Astrocyte (in vitro differentiated cells and primary cell): Measurements from ENCODE around the gene ABCF3. TPM values are rescaled to one million over a fixed set of nuclear protein-coding genes. Genes with fewer than 3 reads are reported as not detected.

Experiments used
- DNase-seq: peaks from one replicate; pipeline ENCODE4 v3.0.0-alpha.2; 2010; ENCODE audit warnings: low read depth
- FAIRE-seq: peaks from 2 replicates; lab custom pipeline; 2011; peaks lifted over from hg19 to GRCh38; lab: Jason Lieb, UNC
- H2AFZ ChIP-seq: 2 replicates; pipeline ENCODE4 v1.6.0; 2012; ENCODE audit warnings: low read depth, low read length, inconsistent platforms
- H3K27ac ChIP-seq: 2 replicates; pipeline ENCODE4 v1.5.1; 2011; ENCODE audit warnings: low read depth, low read length, inconsistent platforms
- H3K27me3 ChIP-seq: 2 replicates; pipeline ENCODE4 v1.6.0; 2011; ENCODE audit warnings: low read length, inconsistent platforms; ENCODE audit not compliant: insufficient read depth
- H3K36me3 ChIP-seq: 2 replicates; pipeline ENCODE4 v1.5.1; 2011; ENCODE audit warnings: low read length, inconsistent platforms; ENCODE audit not compliant: insufficient read depth
- H3K4me1 ChIP-seq: 2 replicates; pipeline ENCODE4 v1.5.1; 2011; ENCODE audit warnings: low read length, inconsistent platforms; ENCODE audit not compliant: insufficient read depth
- H3K4me2 ChIP-seq: 2 replicates; pipeline ENCODE4 v1.6.0; 2012; ENCODE audit warnings: low read length, inconsistent platforms
- H3K4me3 ChIP-seq: 2 replicates; pipeline ENCODE4 v1.5.1; 2011; ENCODE audit warnings: low read depth, mild to moderate bottlenecking, low read length, inconsistent platforms; ENCODE audit not compliant: insufficient read depth
- H3K79me2 ChIP-seq: 2 replicates; pipeline ENCODE4 v1.6.0; 2012; ENCODE audit warnings: mild to moderate bottlenecking, low read length, inconsistent platforms; ENCODE audit not compliant: insufficient read depth
- H3K9ac ChIP-seq: 2 replicates; pipeline ENCODE4 v1.6.0; 2012; ENCODE audit warnings: mild to moderate bottlenecking, low read length, inconsistent platforms
- H3K9me3 ChIP-seq: 2 replicates; pipeline ENCODE4 v1.5.1; 2012; ENCODE audit warnings: low read depth, mild to moderate bottlenecking, low read length, inconsistent platforms; ENCODE audit not compliant: insufficient read depth
- H4K20me1 ChIP-seq: 2 replicates; pipeline ENCODE4 v1.6.0; 2012; ENCODE audit warnings: low read length, inconsistent platforms; ENCODE audit not compliant: insufficient read depth
- H3K27ac Mint-ChIP-seq: one replicate; pipeline ENCODE4 v1.8.0; 2021; ENCODE audit warnings: mild to moderate bottlenecking, mixed read lengths; ENCODE audit not compliant: unreplicated experiment
- H3K27me3 Mint-ChIP-seq: one replicate; pipeline ENCODE4 v1.8.0; 2021; ENCODE audit warnings: low read depth, mixed read lengths; ENCODE audit not compliant: unreplicated experiment
- H3K36me3 Mint-ChIP-seq: one replicate; pipeline ENCODE4 v1.8.0; 2021; ENCODE audit warnings: low read depth, mixed read lengths; ENCODE audit not compliant: unreplicated experiment
- H3K4me1 Mint-ChIP-seq: one replicate; pipeline ENCODE4 v1.8.0; 2021; ENCODE audit warnings: low read depth, mixed read lengths; ENCODE audit not compliant: unreplicated experiment
- H3K4me3 Mint-ChIP-seq: one replicate; pipeline ENCODE4 v1.8.0; 2021; ENCODE audit warnings: mild to moderate bottlenecking, moderate library complexity, mixed read lengths; ENCODE audit not compliant: unreplicated experiment
- H3K9me3 Mint-ChIP-seq: one replicate; pipeline ENCODE4 v1.8.0; 2021; ENCODE audit warnings: mild to moderate bottlenecking, mixed read lengths; ENCODE audit not compliant: unreplicated experiment
- EZH2 ChIP-seq: IDR thresholded peaks from 2 replicates; pipeline ENCODE4 v1.6.1; 2012; ENCODE audit warnings: mild to moderate bottlenecking, low read length, inconsistent platforms; ENCODE audit not compliant: insufficient read depth
- total RNA-seq: library from RNA; stranded (reverse); gene quantifications from 2 replicates; pipeline ENCODE4 v1.2.1, GENCODE V29; 2021
- TF ChIP-seq, protein P1 (sequence below): IDR thresholded peaks from 2 replicates; pipeline ENCODE4 v1.5.1; 2011; ENCODE audit warnings: low read depth, mild to moderate bottlenecking, inconsistent platforms, low read length, moderate library complexity; ENCODE audit not compliant: insufficient read depth

Gene ABCF3
- total RNA-seq, 1 donor from 2014 or later = 70.9 TPM

DNA sequence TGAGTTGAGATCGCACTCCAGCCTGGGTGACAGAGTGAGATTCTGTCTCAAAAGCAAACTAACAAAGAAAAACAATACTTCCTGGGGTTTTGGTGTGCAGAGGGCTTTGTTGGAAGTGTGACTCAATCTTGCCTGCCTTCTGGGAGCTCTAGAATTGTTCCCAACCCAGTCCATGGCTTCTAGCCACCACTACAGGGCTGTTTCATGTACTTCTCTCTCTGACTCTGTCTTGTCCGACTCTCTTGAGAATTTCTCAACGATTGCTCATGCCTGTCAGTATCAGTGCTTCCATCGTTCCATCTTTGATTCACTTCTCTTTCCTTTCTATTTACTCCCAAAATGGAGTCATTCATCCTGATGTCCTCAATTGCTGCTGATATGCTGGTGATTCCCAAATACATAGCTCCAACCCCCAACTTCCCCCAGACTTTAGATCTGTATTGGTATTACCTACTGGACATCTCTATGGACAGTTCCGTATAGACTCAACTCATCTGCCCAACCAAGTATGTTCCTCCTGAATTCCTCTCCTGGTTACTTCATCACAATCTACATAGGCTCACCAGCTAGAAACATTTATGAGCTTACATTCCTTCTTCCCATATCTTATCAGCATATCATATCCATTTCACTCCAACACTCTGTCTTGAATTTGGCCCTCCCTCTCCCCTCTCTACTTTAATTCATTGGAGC, 13.2 kb upstream of the ABCF3 start:
- Histone ChIP-seq H3K4me2 (peak overlapping the region; percentile 67), H3K79me2 (peaks cover 32% of the 10 kb centered on the region), H3K4me1 (peaks cover 61% of the 10 kb centered on the region), H3K9ac (peak overlapping the region; percentile 34), H3K9me3 (no peaks in the 10 kb centered on the region), H4K20me1 (peaks cover 54% of the 10 kb centered on the region), H3K27ac (peak overlapping the region; percentile 77), H2AFZ (no peak overlapping the region), H3K27me3 (no peaks in the 10 kb centered on the region), H3K4me3 (no peak overlapping the region), H3K36me3 (peaks cover 15% of the 10 kb centered on the region)
- Mint-ChIP-seq H3K9me3 (no peaks in the 10 kb centered on the region), H3K36me3 (peaks cover 24% of the 10 kb centered on the region), H3K4me1 (peaks cover 49% of the 10 kb centered on the region), H3K27me3 (no peaks in the 10 kb centered on the region), H3K4me3 (peak overlapping the region; percentile 15), H3K27ac (peak overlapping the region; percentile 14)
- TF ChIP-seq, protein P1, sequence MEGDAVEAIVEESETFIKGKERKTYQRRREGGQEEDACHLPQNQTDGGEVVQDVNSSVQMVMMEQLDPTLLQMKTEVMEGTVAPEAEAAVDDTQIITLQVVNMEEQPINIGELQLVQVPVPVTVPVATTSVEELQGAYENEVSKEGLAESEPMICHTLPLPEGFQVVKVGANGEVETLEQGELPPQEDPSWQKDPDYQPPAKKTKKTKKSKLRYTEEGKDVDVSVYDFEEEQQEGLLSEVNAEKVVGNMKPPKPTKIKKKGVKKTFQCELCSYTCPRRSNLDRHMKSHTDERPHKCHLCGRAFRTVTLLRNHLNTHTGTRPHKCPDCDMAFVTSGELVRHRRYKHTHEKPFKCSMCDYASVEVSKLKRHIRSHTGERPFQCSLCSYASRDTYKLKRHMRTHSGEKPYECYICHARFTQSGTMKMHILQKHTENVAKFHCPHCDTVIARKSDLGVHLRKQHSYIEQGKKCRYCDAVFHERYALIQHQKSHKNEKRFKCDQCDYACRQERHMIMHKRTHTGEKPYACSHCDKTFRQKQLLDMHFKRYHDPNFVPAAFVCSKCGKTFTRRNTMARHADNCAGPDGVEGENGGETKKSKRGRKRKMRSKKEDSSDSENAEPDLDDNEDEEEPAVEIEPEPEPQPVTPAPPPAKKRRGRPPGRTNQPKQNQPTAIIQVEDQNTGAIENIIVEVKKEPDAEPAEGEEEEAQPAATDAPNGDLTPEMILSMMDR = no peak
- TF ChIP-seq EZH2 = no peak
- DNase-seq (peak; percentile 92), FAIRE-seq (peak; percentile 89)

DNA sequence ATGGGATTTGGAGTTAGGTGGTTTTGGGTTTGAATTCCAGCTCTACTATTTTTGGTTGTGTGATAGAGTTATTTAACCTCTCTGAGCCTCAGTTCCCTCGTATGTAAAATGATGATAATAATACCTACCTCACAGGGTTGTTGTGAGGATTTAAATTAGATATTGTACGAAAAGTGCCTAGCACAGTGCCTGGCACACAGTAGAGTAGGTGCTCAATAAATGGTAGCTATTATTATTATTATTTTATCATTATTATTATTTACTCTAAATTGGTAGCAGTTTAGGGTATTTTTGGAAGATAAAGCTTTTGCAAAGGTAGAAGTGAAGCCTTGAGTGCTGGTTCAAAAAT, 12.7 kb upstream of the ABCF3 start:
- peaks cover 27% of the 10 kb centered on the region for H3K36me3 Mint-ChIP-seq

DNA sequence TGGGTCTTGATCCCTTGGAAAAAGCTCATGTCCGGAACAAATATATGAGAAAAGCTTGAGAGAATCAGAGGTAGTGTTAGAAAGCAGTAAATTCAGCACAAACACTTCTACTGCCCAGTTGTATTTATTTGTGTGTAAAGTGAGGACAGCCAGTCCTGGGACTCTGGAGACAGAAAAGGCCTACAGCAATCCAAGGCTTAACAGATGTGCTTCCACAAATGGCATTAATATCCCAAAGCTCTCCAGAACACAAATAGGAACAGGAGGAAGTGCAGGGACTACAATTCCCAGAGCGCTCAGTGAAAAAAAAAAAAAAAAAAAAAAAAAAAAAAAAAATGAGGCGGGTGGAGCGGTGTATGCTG, 11.7 kb upstream of the ABCF3 start:
- Mint-ChIP-seq H3K9me3 (no peaks in the 10 kb centered on the region), H3K4me1 (peaks cover 53% of the 10 kb centered on the region), H3K27ac (peak overlapping the region; percentile 70), H3K4me3 (peak overlapping the region; percentile 97), H3K27me3 (no peaks in the 10 kb centered on the region), H3K36me3 (peaks cover 26% of the 10 kb centered on the region)
- Histone ChIP-seq H3K27me3 (no peaks in the 10 kb centered on the region), H3K79me2 (peaks cover 45% of the 10 kb centered on the region), H3K4me2 (no peak overlapping the region), H3K9me3 (no peaks in the 10 kb centered on the region), H3K4me1 (peaks cover 51% of the 10 kb centered on the region), H3K27ac (no peak overlapping the region), H2AFZ (no peak overlapping the region), H4K20me1 (peaks cover 56% of the 10 kb centered on the region), H3K4me3 (no peak overlapping the region), H3K9ac (no peak overlapping the region), H3K36me3 (peaks cover 28% of the 10 kb centered on the region)
- FAIRE-seq (no peak), DNase-seq (no peak)
- TF ChIP-seq, protein P1 = no peak
- TF ChIP-seq EZH2 = no peak

More for the DNA sequence above, 12.7 kb upstream of the ABCF3 start:
- no peak overlapping the region for H3K4me3 ChIP-seq
- H3K36me3 ChIP-seq = peaks cover 19% of the 10 kb centered on the region
- no peak for TF ChIP-seq EZH2
- Mint-ChIP-seq H3K4me1 (peaks cover 53% of the 10 kb centered on the region), H3K27me3 (no peaks in the 10 kb centered on the region), H3K4me3 (peak overlapping the region; percentile 15), H3K27ac (peak overlapping the region; percentile 14), H3K9me3 (no peaks in the 10 kb centered on the region)
- H3K27me3 ChIP-seq = no peaks in the 10 kb centered on the region
- no peak overlapping the region for H2AFZ ChIP-seq
- peaks cover 58% of the 10 kb centered on the region for H3K4me1 ChIP-seq
- no peak overlapping the region for H3K9ac ChIP-seq
- no peaks in the 10 kb centered on the region for H3K9me3 ChIP-seq
- FAIRE-seq (no peak), DNase-seq (no peak)
- peaks cover 36% of the 10 kb centered on the region for H3K79me2 ChIP-seq
- H3K27ac ChIP-seq = peak overlapping the region; percentile 77
- H3K4me2 ChIP-seq = peak overlapping the region; percentile 67
- H4K20me1 ChIP-seq = peaks cover 54% of the 10 kb centered on the region
